DMS53 treated with DMSO at 0.1 percent for 48 hours (cell line): ENCODE measurements around the gene SOX30.

Source experiments
- DNase-seq: peaks from one replicate; lab custom pipeline; 2025; ENCODE audit not compliant: unreplicated experiment; lab: John Stamatoyannopoulos, UW

SOX30 gene

DNA sequence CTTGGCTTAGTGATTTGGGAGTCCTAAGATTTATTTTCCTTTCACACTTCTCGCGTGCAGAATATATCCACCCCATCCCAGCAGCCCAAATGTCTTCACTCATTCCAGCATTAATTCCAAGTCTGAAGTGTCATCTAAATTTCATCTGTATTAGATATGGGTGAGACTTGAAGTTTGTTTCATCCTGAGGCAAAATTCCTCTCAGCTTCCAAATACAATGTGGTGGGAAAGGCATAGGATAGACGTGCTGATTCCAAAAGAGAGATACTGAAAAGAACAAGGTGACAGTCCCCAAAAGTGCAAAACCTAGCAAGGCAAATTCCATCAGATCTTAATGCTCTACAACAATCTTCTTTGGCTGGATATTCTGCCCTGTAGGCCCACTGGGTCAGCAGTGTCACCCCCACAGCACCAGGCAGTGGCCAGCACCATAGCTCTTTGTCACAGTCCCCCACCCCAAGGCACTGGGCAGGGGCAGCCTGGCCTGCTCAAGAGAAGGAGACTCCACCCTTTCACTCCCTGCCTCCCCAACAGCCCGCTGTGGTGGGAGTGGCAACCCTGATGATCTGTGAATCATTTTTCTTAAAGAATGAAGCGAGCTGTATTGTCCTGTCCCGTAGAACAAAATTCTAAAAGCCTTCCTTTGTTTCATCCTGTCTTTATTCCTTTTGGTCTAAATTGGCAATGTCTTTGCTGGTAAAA lies 74.0 kb downstream of the SOX30 start:
- DNase-seq: no peak

DNA sequence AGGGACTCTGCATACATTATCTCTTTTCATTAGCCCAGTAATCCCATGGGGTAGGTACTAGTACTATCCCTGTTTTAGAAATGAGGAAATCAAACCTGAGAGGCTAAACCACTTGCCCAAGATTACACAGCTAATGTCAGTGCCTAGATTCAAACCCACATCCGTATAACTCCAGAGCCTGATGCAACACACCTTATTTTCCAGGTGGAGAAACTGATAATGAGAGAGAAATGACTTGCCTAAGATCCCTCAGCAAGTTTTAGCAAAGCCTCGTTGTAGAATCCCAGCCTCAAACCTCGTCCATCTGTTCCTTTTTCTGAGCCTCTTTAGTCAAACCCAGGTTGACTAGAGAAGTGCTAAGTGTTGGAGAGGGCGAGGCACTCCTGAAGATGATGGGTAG lies 75.6 kb downstream of the SOX30 start:
- DNase-seq: no peak
